Right lobe of liver (tissue), 4 donors: ENCODE results near the gene OGT.

ENCODE experiments used
- CTCF ChIP-seq, 4 donors: fragments of 200-600 bp in 3 of 4; fragments of 450-650 bp in 1 of 4; IDR thresholded peaks; one replicate each; pipeline versions ENCODE4 v1.5.1 to v1.8.0; 2016 to 2022; ENCODE audit warnings: antibody characterized with exemption in 4 of 4, mild to moderate bottlenecking in 2 of 4
- POLR2A ChIP-seq: fragments of 450-650 bp; IDR thresholded peaks from one replicate; pipeline ENCODE4 v1.6.1; 2017; ENCODE audit warnings: antibody characterized with exemption, mild to moderate bottlenecking
- donor health status: DM: no; HTN: no; CAD: no.
- donor health status: DM: no; HTN: no; CAD: no.
- donor health status: DM: no; HTN: yes; CAD: no.

- TF ChIP-seq CTCF (IDR thresholded peaks at IDR 0.05): no peak
- no peak for TF ChIP-seq POLR2A
Observed at GRCh38 chrX:71606536-71607216, 73.8 kb downstream of the OGT start.
